A549 (cell line): ENCODE results near the gene LENG1.

Source experiments
- BHLHE40 ChIP-seq: IDR thresholded peaks from 2 replicates; pipeline ENCODE4 v1.6.1; 2012; ENCODE audit warnings: low read depth, low read length, inconsistent platforms
- CBX8 ChIP-seq: fragments of 200-600 bp; sonication (generic); IDR thresholded peaks from 2 replicates; pipeline ENCODE4 v1.6.1; 2016
- CHD4 ChIP-seq: fragments of 200-600 bp; sonication (generic); IDR thresholded peaks from 2 replicates; pipeline ENCODE4 v1.6.1; 2016; ENCODE audit warnings: antibody characterized with exemption, mild to moderate bottlenecking, borderline replicate concordance
- JUN ChIP-seq, 2 experiments: fragments of >200 bp; sonication (Bioruptor Twin); formaldehyde crosslinking; IDR thresholded peaks; 2 replicates in 1 of 2; 3 replicates in 1 of 2; pipeline ENCODE4 v1.6.1; 2016 to 2017
- KDM5A ChIP-seq: fragments of 200-600 bp; sonication (generic); IDR thresholded peaks from 2 replicates; pipeline ENCODE4 v1.6.1; 2016; ENCODE audit warnings: antibody characterized with exemption, mild to moderate bottlenecking
- MAFK ChIP-seq: fragments of 450-650 bp; IDR thresholded peaks from 2 replicates; pipeline ENCODE4 v1.6.1; 2014; ENCODE audit not compliant: partially characterized antibody
- POLR2A ChIP-seq: IDR thresholded peaks from 2 replicates; pipeline ENCODE4 v1.6.1; 2012; ENCODE audit warnings: mild to moderate bottlenecking, low read length
- RARB ChIP-seq: fragments of 250-450 bp; sonication (Bioruptor Pico); IDR thresholded peaks from 2 replicates; pipeline ENCODE4 v1.8.0; 2021; ENCODE audit warnings: mild to moderate bottlenecking, moderate library complexity
- RCOR1 ChIP-seq: fragments of 150-350 bp; IDR thresholded peaks from 2 replicates; pipeline ENCODE4 v1.6.1; 2014; ENCODE audit warnings: antibody characterized with exemption, low read length, low read depth
- RFX5 ChIP-seq: fragments of 450-650 bp; IDR thresholded peaks from 2 replicates; pipeline ENCODE4 v1.7.1; 2014; ENCODE audit warnings: antibody characterized with exemption, mild to moderate bottlenecking, moderate library complexity
- ZC3H11A ChIP-seq: fragments of 450-650 bp; IDR thresholded peaks from 2 replicates; pipeline ENCODE4 v1.6.1; 2014; ENCODE audit warnings: antibody characterized with exemption, mild to moderate bottlenecking
- TF ChIP-seq, protein P1 (sequence below): fragments of >200 bp; sonication (Bioruptor Twin); formaldehyde crosslinking; IDR thresholded peaks from 3 replicates; pipeline ENCODE4 v1.5.1; 2016
- TF ChIP-seq, protein P2 (sequence below): fragments of 150-350 bp; IDR thresholded peaks from 2 replicates; pipeline ENCODE4 v1.6.1; 2014; ENCODE audit warnings: low read depth, mild to moderate bottlenecking, low read length
- TF ChIP-seq, protein P3 (sequence below): fragments of 250-450 bp; sonication (Bioruptor Pico); IDR thresholded peaks from 2 replicates; pipeline ENCODE4 v1.5.0; 2020; ENCODE audit warnings: low read depth, mild to moderate bottlenecking, moderate library complexity

DNA sequence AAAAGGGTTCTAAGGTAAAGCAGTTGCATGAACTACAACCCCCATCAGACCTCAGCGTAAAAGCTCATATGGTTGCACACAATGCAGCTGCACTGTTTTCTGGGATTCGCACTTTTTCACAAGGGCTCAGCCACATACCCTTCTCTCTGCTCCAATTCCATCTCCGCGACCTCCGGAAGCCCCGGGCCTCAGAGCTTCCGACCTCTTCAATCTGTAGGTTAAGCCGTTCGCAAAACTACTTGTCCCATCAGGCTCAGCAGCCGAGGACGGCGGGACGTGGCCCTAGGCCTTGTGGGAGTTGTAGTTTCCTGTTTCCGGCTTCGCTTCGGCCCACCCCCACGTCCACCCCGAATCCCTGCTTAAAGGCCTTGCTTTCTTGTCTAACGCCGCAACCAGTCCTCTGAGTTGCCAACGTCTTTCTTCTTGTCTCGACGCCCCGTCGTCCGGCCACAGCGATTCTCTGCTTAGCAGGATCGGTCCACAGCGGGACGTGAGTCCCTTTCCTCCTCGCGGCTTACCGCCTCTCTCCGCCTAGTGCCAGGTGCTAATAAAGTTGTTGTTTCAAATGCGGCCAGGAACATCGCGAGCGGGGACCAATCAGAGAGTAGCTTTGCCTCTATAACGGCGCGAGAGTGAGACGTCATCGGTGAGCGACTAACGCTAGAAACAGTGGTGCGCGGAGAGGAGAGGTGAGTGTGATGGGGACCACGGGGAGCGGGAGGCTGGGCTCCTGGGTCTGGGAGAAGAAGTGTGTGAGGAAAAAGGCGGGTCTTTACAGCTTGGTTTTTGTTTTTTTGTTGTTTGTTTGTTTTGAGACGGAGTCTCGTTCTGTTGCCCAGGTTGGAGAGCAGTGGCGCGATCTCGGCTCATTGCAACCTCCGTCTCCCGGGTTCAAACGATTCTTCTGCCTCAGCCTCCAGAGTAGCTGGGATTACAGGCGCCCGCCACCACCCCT is 44.1 kb downstream of the LENG1 start, which contains the start of the genes PRPF31 and TFPT:
- TF ChIP-seq MAFK, result no peak
- TF ChIP-seq, protein P1, sequence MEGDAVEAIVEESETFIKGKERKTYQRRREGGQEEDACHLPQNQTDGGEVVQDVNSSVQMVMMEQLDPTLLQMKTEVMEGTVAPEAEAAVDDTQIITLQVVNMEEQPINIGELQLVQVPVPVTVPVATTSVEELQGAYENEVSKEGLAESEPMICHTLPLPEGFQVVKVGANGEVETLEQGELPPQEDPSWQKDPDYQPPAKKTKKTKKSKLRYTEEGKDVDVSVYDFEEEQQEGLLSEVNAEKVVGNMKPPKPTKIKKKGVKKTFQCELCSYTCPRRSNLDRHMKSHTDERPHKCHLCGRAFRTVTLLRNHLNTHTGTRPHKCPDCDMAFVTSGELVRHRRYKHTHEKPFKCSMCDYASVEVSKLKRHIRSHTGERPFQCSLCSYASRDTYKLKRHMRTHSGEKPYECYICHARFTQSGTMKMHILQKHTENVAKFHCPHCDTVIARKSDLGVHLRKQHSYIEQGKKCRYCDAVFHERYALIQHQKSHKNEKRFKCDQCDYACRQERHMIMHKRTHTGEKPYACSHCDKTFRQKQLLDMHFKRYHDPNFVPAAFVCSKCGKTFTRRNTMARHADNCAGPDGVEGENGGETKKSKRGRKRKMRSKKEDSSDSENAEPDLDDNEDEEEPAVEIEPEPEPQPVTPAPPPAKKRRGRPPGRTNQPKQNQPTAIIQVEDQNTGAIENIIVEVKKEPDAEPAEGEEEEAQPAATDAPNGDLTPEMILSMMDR, result no peak
- TF ChIP-seq, protein P2, sequence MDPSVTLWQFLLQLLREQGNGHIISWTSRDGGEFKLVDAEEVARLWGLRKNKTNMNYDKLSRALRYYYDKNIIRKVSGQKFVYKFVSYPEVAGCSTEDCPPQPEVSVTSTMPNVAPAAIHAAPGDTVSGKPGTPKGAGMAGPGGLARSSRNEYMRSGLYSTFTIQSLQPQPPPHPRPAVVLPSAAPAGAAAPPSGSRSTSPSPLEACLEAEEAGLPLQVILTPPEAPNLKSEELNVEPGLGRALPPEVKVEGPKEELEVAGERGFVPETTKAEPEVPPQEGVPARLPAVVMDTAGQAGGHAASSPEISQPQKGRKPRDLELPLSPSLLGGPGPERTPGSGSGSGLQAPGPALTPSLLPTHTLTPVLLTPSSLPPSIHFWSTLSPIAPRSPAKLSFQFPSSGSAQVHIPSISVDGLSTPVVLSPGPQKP, result no peak
- no peak for TF ChIP-seq RCOR1
- TF ChIP-seq POLR2A, result peak; percentile 78
- TF ChIP-seq, protein P3, sequence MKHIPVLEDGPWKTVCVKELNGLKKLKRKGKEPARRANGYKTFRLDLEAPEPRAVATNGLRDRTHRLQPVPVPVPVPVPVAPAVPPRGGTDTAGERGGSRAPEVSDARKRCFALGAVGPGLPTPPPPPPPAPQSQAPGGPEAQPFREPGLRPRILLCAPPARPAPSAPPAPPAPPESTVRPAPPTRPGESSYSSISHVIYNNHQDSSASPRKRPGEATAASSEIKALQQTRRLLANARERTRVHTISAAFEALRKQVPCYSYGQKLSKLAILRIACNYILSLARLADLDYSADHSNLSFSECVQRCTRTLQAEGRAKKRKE, result no peak
- TF ChIP-seq KDM5A, result peak; percentile 96
- no peak for TF ChIP-seq CBX8
- TF ChIP-seq RFX5, result peak; percentile 73; the same call in 1 of the 2 replicates
- TF ChIP-seq CHD4, result no peak
- TF ChIP-seq BHLHE40, result no peak
- no peak for TF ChIP-seq ZC3H11A
- no peak for TF ChIP-seq RARB (CRISPR knock-in tag)
- peak; percentile 95 to 96 for TF ChIP-seq JUN (IDR thresholded peaks at IDR 0.05)
